ENCODE results near the gene TMEM8B.
A peak's percentile ranks its signal among the peaks of the same experiment; 100 is the strongest.
"Not testable (repeated sequence)": the region's sequence is repeated elsewhere in the genome, so short reads cannot be mapped to it uniquely, and the experiment has no call there.

Gene TMEM8B

GRCh38 chr9:35907711-35908503 lies 78.9 kb downstream of the TMEM8B start:
- DNase-seq: no peak

DNA sequence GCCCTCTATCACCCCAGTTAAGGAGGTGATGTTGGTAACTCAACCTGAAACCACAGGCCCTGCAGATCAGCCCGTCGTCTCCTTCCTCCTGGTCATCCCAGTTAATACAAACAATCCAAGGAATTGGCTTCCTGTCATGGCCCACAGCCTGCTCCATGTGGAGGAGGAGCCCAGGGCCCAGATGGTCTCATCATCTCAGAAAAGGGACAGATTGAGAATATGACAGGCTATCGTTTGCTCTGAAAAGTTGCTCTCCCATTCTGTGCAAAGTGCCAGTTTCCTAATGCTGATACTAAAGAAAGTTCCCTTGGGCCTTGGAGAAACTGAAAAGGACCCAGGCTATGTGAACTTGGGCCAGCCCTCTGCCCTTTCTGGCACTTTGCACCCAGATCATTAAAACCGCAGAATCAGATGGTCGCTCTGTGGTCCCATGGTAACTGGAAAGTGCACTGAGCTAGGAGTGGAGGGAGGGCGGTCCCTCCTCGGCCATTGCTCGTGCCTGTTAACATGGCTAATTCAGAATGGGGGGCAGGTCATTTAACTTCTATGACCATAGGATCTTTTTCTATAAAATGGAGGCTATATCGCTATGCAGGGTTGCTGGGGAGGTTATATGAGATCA lies 79.6 kb downstream of the TMEM8B start:
- DNase-seq: no peak

DNA sequence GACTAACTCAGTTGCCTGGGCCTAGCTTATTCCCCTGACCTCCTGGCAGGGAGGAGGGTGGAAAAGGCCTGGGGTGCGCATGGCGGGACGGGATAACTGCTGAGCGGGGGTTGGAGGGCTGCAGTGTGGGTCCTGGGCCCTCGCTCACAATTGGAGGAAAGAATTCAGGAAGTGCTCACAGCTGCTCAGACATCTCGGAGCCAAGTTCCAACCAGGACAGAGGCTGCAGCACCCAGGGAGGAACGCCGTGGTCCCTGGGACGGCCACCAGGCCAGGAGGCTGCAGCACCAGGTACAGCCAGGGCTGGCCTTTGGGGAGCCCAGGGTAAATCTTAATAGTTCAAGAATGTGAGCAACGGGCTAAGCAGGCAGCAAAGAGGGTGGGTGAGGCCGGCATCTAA lies 80.2 kb downstream of the TMEM8B start, which contains the start of gene SPAAR:
TSS of gene SPAAR (plus strand) at position 217 of the 400 bp plus-strand sequence. CDS start 974 bp downstream, outside the sequence.
- no peak for DNase-seq

DNA sequence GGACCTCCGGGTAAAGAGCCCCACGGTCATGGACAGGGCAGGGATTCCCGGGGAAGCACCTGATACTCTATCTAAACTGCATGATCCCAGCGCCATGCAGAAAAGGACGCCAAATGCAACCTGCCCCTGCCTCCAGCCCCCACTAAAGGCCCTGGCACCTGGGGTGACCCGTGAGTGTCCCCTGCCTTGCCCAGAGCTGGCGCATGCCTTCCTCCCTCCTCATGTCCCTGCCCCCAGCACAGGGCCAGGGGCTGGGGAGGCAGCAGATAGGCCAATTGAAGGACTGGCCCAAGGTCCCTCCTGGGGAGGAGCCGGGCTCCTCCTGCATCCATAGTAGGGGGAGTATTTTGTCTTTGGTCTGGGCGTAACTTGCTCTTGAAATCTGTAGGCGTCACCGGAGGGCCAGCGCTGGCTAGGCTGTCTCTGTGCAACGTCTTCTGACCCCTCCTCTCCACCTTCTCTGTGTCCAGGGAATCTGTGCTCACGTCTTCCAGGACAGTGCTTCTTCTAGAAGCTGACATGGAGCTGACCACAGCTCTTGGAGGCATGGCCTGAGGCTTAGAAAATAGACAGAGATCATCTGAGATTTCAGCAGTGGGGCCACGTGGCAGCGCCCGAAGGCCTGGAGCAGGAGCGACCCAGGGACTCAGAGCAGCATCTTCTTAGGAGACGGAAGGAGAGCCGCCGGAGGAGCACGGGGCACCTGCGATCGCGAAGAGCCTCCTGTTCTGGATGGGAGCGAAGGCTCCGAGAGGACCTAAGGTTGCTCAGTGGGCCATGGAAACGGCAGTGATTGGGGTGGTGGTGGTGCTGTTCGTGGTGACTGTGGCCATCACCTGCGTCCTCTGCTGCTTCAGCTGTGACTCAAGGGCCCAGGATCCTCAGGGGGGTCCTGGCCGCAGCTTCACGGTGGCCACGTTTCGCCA lies 80.9 kb downstream of the TMEM8B start:
- no peak for DNase-seq

- DNase-seq: peak; percentile 48
These were observed 81.8 kb downstream of the TMEM8B start for GRCh38 chr9:35910613-35911359.

DNA sequence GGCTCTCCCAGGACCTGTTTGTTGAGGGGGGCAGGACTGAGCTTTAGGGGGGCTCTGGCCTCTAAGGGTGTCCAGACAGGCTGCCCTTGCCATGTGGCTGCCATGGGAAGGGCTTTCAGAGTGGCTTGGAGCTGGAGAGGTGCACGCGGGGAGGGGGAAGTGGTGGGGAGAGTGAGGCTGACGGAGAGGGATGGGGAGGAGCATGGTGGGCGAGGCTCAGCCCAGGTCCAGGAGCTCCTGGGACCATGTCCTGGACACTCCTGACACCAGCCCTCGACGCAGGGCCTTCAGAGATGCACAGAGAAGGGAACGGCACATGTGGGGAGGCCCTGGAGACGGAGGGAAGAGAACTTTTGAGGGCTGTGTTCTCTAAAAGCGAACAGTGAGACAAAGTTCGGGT lies 82.7 kb downstream of the TMEM8B start:
- DNase-seq: no peak

GRCh38 chr9:35912791-35913400 lies 83.9 kb downstream of the TMEM8B start:
- DNase-seq: no peak

- not testable (repeated sequence) for DNase-seq
These were observed 84.4 kb downstream of the TMEM8B start for GRCh38 chr9:35913429-35913828.

DNA sequence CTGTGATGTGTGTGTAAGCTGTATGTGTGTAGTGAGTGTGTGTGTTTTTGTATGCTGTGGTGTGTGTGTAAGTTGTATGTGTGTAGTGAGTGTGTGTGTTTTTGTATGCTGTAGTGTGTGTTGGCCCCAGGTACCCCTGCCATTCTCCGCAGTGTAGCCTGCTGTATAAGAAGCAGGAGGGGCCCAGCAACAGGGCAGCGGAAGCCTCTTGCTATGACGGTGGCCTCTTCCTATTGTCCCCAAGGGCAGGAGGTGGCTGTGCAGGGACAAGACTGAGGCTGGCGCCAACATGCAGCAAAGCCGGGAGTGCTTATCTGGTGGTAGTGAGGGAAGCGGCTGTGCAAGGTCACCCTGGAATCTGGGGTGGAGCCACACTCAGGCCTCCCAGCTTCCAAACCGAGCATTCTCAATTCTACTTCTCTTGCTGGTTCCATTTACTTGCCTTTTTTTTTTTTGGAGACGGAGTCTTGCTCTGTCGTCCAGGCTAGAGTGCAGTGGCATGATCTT lies 85.3 kb downstream of the TMEM8B start:
- DNase-seq: no peak
